ELF-1 (cell line): ENCODE measurements around the gene TMEM98.
"Not testable (repeated sequence)": the region's sequence is repeated elsewhere in the genome, so short reads cannot be mapped to it uniquely, and the experiment has no call there.

Experiments
- DNase-seq: peaks from one replicate; pipeline ENCODE4 v3.0.0-alpha.2; 2016; ENCODE audit warnings: low read depth, low spot score

TMEM98 gene

GRCh38 chr17:32981611-32982010 is 53.7 kb downstream of the TMEM98 start:
- DNase-seq: not testable (repeated sequence)

- no peak for DNase-seq
These were observed 57.2 kb downstream of the TMEM98 start for GRCh38 chr17:32985050-32985756.

GRCh38 chr17:32987453-32987805 is 59.5 kb downstream of the TMEM98 start:
- DNase-seq: not testable (repeated sequence)

GRCh38 chr17:32987868-32988267 is 59.9 kb downstream of the TMEM98 start:
- DNase-seq: not testable (repeated sequence)

- no peak for DNase-seq
These were observed 60.6 kb downstream of the TMEM98 start for GRCh38 chr17:32988481-32989101.

GRCh38 chr17:32992321-32993033 is 64.5 kb downstream of the TMEM98 start:
- DNase-seq: no peak

GRCh38 chr17:32993977-32994376 is 66.0 kb downstream of the TMEM98 start:
- no peak for DNase-seq
